NCI-H82 (cell line): ENCODE results near the gene PCDH10.
"Not testable (repeated sequence)": the region's sequence is repeated elsewhere in the genome, so short reads cannot be mapped to it uniquely, and the experiment has no call there.

Experiments
- DNase-seq: peaks from one replicate; lab custom pipeline; 2025; lab: John Stamatoyannopoulos, UW

The PCDH10 gene

DNA sequence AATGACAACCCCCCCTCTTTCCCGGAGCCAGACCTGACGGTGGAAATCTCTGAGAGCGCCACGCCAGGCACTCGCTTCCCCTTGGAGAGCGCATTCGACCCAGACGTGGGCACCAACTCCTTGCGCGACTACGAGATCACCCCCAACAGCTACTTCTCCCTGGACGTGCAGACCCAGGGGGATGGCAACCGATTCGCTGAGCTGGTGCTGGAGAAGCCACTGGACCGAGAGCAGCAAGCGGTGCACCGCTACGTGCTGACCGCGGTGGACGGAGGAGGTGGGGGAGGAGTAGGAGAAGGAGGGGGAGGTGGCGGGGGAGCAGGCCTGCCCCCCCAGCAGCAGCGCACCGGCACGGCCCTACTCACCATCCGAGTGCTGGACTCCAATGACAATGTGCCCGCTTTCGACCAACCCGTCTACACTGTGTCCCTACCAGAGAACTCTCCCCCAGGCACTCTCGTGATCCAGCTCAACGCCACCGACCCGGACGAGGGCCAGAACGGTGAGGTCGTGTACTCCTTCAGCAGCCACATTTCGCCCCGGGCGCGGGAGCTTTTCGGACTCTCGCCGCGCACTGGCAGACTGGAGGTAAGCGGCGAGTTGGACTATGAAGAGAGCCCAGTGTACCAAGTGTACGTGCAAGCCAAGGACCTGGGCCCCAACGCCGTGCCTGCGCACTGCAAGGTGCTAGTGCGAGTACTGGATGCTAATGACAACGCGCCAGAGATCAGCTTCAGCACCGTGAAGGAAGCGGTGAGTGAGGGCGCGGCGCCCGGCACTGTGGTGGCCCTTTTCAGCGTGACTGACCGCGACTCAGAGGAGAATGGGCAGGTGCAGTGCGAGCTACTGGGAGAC, 1.6 kb downstream of the PCDH10 start:
- peak; percentile 48 for DNase-seq

DNA sequence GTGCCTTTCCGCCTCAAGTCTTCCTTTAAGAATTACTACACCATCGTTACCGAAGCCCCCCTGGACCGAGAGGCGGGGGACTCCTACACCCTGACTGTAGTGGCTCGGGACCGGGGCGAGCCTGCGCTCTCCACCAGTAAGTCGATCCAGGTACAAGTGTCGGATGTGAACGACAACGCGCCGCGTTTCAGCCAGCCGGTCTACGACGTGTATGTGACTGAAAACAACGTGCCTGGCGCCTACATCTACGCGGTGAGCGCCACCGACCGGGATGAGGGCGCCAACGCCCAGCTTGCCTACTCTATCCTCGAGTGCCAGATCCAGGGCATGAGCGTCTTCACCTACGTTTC, 2.2 kb downstream of the PCDH10 start:
- peak; percentile 58 for DNase-seq

DNA sequence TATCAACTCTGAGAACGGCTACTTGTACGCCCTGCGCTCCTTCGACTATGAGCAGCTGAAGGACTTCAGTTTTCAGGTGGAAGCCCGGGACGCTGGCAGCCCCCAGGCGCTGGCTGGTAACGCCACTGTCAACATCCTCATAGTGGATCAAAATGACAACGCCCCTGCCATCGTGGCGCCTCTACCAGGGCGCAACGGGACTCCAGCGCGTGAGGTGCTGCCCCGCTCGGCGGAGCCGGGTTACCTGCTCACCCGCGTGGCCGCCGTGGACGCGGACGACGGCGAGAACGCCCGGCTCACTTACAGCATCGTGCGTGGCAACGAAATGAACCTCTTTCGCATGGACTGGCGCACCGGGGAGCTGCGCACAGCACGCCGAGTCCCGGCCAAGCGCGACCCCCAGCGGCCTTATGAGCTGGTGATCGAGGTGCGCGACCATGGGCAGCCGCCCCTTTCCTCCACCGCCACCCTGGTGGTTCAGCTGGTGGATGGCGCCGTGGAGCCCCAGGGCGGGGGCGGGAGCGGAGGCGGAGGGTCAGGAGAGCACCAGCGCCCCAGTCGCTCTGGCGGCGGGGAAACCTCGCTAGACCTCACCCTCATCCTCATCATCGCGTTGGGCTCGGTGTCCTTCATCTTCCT, 2.7 kb downstream of the PCDH10 start:
- peak; percentile 63 for DNase-seq

DNA sequence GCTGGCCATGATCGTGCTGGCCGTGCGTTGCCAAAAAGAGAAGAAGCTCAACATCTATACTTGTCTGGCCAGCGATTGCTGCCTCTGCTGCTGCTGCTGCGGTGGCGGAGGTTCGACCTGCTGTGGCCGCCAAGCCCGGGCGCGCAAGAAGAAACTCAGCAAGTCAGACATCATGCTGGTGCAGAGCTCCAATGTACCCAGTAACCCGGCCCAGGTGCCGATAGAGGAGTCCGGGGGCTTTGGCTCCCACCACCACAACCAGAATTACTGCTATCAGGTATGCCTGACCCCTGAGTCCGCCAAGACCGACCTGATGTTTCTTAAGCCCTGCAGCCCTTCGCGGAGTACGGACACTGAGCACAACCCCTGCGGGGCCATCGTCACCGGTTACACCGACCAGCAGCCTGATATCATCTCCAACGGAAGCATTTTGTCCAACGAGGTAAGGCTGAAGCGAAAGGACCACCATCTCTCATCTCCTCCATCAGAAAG, 3.3 kb downstream of the PCDH10 start:
- peak; percentile 41 for DNase-seq

DNA sequence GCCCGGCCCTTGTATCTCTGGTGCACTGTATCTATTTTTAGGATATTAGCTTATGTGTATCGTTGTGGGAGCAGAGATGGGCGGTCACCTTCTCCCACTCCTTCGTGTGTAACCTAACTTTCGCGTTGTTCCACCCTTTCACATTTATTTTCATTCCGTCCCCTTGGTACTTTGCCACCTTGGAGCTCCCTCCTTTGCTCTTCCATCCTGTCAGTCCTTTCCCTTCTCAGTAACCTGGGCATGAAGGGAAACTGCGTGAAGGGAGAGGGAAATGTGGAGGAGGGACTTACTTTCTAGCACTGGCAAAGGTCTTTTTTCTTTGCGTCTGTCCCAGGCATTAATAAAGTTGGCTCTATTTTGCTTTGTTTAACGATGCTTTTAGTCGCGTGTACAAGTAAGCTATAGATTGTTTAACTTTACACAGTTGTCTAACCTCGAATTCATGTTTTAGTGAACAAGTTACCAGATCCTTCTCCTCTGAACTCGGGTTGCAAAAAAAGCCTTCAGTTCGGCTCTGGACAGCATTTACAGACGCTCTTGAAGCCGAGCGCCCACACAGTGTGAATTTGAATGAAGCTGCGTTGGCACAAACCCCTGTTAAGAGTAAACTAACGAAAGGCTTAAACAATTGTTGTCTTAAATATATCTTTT, 3.9 kb downstream of the PCDH10 start:
- DNase-seq = no peak

DNA sequence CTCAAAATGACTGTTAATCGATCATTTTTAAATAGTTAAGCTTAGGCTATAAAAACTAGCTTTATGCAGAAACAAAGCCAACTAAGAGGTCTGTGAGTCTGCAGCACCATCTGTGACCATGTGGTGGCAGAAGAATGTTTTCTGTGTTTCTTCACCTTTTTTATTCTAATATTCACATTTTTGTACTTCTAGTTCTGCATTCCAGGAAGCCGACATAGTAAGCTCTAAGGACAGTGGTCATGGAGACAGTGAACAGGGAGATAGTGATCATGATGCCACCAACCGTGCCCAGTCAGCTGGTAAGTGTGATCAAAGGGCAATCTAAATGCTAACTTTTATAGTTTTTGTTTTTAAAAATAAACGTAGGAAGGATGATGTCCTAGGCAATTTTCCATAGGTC, 5.6 kb downstream of the PCDH10 start:
- DNase-seq = peak; percentile 40

DNA sequence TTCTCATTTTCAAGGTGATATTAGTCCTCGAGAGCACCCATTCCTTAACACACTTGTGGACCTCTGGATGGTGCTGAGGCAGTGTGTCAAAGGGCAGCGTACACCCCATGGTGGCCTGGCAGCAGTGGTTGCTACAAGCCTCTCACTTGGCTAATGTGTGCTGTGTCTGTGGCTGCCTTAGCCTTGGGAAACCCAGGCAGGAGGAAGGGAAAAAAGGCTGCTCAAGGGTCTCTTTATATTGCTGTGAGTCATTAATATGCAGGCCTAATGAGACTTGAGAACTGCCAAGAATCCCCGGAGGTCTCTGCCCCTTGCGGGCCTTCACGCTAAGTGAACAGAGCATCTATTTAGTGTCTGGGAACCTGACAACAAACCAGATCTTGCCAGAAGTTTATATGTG, 7.0 kb downstream of the PCDH10 start:
- DNase-seq = no peak

DNA sequence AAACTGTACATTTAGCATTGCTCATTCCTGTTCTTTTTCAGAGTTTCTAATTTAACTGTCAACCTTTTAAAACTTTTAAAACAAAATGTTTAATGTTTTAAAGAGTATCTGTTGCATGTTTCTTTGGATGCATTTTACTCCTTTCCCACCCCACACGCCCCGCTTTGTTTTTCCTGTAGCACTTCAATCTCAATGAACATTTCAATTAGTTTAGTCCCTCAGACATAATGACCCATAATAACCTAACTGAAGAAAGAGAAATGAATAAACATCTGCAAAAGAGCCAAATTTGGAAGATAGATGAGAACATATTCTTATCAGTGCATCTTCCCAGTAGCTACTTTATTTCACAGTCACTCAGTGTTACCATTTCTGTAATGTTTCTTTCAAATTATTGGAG, 7.5 kb downstream of the PCDH10 start:
- DNase-seq = no peak

DNA sequence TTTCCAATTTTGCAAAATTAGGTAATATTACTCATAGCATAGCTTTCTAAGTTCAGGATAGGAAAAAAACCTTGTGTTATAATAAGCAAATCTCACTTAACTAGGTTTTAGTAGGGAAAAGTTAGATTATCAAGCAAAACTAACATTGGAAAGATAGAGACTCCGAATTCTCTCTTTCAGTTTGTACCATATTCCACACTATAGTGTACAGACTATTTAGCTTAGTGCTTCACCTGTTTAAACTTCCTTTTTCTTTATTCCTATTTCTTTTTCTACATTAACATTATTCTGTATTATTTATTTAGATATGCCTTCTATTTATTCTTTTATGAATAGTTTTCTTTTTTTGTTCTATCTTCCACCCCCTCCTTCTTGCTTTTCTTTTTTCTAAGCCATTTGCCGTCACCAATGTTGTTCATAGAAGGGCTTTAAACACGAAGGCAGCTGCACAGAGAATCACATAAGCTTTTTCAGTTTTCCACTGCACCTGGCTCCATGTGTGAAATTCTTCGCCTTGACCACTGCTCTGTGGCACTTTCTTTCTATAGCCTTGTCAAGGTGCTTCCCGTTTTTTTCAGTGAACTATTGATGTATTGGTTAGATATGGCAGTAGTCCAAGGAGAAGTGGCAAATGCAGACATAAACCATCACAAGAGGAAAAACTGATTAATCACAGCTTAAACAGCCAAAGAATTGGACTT, 8.5 kb downstream of the PCDH10 start:
- DNase-seq = peak; percentile 9

DNA sequence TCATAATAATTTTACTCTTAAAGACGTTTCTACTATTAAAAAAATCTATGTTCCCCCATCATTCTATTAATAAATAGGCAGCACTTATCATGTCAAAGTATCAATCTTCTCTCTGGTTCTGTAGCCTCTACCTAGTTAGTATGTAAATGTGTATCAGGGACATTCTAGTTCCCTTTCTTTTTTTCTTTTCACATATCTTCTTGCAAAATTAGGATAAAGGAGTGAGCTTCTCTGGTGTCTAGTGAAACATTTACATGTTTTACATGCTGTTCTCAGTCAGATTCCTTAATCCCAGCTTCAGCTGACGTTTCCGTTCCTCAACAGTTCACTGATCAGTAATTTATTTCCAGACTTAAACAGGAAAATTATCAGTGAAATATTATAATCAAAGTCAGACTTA, 11.8 kb downstream of the PCDH10 start:
- no peak for DNase-seq

DNA sequence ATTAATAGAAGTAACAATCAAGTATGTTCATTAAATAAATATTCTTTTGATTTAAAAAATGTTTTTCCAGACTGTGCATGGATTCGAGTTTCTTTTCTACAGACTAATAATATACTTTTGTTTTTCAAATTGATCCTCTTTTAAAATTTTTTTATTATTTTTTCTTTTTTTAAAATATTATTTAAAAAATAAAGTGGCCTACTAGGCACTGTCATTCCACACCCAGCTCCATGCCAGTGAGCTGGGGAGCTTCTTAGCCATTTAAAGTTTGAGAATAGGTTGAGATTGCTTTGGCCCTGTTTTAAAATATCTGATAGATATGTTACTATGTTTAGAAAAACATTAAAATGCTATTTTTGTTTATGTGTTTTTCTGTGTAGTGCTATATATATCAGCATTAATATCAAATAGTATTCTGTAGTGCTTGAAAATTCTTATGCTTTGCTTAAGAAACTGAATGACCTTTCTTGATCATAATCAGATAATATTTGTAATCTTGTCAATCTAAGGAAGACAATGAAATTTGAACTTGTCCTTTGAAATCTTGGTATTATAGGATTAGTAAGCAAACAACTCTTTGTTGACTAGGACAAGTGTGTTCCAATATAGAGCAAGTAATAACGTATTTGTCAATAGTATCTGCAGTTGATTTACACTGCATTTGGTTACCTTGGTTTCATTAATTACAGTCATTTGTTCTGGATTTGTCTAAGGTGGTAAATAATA, 12.6 kb downstream of the PCDH10 start:
- no peak for DNase-seq

DNA sequence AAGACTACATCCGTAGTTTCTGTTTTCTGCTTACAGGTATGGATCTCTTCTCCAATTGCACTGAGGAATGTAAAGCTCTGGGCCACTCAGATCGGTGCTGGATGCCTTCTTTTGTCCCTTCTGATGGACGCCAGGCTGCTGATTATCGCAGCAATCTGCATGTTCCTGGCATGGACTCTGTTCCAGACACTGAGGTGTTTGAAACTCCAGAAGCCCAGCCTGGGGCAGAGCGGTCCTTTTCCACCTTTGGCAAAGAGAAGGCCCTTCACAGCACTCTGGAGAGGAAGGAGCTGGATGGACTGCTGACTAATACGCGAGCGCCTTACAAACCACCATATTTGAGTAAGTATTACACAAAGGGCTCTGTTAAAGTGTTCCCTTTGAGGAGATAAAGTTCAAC, 13.8 kb downstream of the PCDH10 start:
- no peak for DNase-seq

DNA sequence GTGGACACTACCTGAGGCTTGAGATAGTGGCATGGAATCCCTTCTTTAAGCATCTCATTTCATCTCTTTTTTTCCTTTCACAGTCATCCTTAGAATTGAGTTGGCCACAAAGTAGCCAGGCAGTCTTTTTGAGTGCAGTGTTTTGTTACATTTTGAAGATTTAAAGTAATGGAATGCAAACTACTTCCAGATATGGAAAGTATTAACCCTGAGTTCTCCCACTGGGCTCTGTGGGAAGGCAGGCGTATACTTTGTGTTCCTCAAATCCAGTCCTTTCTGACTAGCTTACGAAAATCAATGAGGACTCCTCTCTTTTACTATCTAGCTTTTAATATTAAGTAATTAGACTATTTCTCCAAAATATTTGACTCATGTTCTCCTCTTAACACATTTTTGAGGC, 29.9 kb downstream of the PCDH10 start:
- DNase-seq = no peak

DNA sequence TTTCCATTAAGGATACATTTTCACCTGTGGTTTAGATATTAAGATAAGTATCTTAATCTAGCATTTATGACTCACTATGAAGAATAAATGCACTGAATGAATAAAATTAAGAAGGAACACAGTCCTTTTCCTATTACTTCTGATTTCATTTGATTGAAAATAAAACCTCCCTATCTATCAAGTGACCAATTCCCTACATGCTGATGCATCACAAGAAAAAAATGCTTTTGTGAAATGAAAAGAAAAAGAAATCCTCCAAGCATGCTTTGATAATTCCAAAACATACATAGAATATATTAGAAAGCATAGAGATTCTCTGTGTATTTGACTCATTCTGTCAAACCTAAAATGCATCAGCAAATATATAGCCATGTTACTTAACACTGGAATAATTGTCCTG, 37.1 kb downstream of the PCDH10 start:
- no peak for DNase-seq

DNA sequence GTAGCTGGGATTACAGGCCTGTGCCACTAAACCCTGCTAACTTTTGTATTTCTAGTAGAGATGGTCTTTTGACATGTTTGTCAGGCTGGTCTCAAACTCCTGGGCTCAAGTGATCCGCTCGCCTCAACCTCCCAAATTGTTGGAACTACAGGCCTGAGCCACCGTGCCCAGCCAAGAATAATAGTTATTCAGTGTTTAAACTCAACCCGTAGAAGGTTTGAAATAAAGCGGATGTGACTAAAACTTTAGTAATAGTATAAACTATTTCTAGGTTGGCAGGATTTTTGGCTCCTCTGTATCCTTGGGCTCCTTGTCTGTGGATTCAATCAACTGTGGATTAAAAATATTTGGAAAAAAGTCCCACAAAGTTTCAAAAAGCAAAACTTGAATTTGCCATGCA, 37.8 kb downstream of the PCDH10 start:
- DNase-seq = no peak

DNA sequence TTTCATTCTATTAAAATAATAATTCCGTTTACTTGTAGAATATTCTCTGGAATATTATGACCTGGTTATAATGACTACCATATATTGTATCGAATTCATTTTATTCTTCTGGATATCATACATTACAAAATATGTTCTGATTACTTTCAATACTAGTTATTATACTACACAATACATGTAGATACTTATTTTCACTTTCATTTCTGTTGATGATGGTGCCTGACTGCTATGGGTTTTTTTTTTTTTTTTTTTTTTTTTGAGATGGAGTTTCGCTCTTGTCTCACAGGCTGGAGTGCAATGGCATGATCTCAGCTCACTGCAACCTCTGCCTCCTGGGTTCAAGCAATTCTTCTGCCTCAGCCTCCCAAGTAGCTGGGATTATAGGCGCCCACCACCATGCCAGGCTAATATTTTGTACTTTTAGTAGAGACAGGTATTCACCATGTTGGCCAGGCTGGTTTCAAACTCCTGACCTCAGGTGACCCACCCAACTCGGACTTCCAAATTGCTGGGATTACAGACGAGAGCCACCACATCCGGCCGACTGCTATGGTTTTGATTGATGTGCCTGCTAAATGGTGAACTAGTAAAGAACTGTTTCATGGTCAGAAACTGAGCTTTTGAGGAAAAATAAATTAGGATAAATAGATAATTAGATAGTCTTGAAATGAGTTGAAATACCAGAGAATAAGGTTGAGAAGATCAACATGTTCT, 39.5 kb downstream of the PCDH10 start:
- no peak for DNase-seq

DNA sequence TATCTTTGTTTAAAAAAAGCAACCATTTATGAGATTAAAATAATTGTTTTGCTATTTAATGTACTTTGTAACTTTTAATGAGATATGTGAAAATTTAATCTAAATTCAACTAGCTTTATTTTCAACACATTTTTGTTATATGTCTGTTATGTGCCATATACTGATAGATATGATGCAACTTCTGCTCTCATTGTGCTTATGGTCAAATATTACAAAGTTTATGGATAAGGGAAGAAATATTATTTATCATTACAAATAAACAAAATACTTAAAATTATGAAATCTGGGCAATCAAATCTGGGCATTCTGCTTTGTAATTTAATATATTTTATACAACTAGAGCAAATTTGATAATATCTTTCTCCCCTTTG, 40.0 kb downstream of the PCDH10 start:
- no peak for DNase-seq

DNA sequence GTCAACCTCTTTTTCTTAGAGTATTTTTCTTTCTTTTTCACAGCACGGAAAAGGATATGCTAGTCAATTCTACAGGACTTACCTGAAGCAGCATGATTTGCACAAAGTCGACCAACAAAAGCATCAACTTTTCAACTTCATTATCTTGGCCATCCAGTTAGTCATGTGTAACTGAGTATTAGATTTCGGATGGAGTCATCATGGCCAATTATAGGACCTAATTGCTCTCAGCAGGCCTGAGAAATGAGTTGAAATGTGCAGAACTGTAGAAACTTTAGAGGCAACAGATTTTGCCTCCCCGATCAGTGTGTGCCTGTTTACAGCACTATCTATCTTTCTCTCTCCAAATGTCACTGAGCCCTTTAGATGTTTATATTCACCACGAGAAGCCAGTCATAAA, 41.0 kb downstream of the PCDH10 start:
- DNase-seq = no peak

DNA sequence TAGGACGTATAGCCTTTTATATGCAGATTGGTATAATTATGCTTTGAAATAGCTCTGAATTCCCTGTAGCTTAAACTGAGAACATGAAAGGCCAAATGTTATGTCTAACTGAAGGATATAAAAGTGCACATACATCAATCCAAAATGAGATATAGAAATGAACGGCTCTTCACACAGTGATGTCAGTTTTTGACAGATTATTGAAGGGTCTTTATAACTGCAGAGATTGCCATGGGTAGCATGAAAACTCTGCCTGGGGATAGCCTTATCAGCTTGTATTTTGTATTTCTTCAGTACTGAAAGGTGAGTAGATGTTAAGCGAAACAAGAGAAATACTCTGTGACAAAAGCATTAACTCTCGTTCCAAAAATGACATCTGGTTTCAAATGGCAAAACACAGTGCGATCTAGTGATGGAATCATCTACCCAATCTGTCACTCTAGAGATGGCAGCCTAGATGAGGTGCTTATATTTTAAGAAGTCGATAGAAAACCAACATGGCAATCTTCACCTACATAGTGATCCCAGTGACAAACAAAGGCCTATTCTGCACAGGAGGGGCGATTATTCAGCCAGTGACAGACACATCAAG, 59.7 kb downstream of the PCDH10 start:
- no peak for DNase-seq

DNA sequence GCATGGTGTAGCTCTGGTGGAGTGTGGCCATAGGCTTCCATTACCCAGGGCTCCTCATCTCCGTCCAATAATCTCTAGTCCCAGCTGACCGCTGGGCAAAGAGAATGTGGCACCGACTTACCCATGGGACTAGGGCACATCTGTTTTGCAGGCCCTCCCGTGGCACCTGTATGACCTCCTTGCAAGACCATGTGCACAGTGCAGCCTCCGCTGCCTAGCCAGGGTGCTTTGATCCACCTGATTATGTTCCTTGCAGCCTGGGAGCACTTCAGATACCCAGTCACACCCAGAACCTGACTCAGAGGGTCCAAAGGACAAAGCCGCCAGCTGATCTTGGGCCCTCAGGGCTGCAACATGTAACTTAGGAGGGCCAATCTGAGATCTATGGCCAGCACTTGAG, 84.8 kb downstream of the PCDH10 start:
- no peak for DNase-seq

DNA sequence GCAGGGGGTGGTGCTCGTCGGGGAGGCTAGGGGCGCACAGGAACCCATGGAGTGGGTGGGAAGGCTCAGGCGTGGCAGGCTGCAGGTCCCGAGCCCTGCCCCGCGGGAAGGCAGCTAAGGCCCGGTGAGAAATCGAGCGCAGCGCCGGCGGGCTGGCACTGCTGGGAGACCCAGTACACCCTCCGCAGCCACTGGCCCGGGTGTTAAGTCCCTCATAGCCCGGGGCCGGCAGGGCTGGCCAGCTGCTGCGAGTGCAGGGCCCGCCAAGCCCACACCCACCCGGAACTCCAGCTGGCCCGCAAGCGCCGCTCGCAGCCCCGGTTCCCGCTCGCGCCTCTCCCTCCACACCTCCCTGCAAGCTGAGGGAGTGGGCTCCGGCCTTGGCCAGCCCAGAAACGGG, 91.4 kb downstream of the PCDH10 start:
- not testable (repeated sequence) for DNase-seq
